Measurements from ENCODE around the gene TCF7L1.
"Not testable (repeated sequence)": the region's sequence is repeated elsewhere in the genome, so short reads cannot be mapped to it uniquely, and the experiment has no call there.

- TF ChIP-seq SIN3B (IDR thresholded peaks at IDR 0.05; ENCODE audit: low read depth); SMAD2 (IDR thresholded peaks at IDR 0.05; ENCODE audit: low read depth, low read length); NR2C2 (CRISPR knock-in tag; IDR thresholded peaks at IDR 0.05); NR2C2 (tag; IDR thresholded peaks at IDR 0.05): not testable (repeated sequence)
- TF ChIP-seq, protein P1, sequence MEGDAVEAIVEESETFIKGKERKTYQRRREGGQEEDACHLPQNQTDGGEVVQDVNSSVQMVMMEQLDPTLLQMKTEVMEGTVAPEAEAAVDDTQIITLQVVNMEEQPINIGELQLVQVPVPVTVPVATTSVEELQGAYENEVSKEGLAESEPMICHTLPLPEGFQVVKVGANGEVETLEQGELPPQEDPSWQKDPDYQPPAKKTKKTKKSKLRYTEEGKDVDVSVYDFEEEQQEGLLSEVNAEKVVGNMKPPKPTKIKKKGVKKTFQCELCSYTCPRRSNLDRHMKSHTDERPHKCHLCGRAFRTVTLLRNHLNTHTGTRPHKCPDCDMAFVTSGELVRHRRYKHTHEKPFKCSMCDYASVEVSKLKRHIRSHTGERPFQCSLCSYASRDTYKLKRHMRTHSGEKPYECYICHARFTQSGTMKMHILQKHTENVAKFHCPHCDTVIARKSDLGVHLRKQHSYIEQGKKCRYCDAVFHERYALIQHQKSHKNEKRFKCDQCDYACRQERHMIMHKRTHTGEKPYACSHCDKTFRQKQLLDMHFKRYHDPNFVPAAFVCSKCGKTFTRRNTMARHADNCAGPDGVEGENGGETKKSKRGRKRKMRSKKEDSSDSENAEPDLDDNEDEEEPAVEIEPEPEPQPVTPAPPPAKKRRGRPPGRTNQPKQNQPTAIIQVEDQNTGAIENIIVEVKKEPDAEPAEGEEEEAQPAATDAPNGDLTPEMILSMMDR (IDR thresholded peaks at IDR 0.05 in 2 of 3, conservative IDR thresholded peaks at IDR 0.05 in 1 of 3; ENCODE audit: insufficient read depth in 2 of 3, low read depth in 1 of 3, low read length in 3 of 3): not testable (repeated sequence)
Observed at GRCh38 chr2:85343207-85343895, 210.2 kb downstream of the TCF7L1 start.

Measured in K562 (cell line).